ENCODE measurements around the gene AEBP2. TPM values are rescaled to one million over a fixed set of nuclear protein-coding genes. Genes with fewer than 3 reads are reported as not detected.

Gene AEBP2
- total and polyA plus RNA-seq, 4 donors, result 8.6 to 78.2 (median 21.6) TPM

DNA sequence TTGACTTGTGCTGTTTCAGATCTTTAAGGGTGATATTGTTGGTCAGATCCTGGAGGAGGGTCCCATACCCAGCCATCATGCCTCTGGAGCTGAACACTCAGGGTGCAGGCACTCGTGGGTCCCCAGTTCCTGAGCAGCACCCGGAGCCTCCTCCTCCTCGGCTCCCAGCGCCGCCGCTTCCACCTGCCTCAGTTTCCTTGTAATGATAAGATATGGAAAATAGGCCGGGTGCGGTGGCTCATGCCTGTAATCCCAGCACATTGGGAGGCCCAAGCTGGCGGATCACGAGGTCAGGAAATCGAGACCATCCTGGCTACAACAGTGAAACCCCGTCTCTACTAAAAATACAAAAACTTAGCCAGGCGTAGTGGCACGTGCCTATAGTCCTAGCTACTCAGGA is 20.2 kb upstream of the AEBP2 start:
- H3K9me3 ChIP-seq (ENCODE audit: control insufficient read depth in 4 of 4, insufficient read depth in 3 of 4, low read length in 3 of 4), result no peaks in the 10 kb centered on the region
- no peaks in the 10 kb centered on the region for H3K36me3 ChIP-seq (ENCODE audit: control insufficient read depth in 4 of 4, insufficient read depth in 4 of 4, low read length in 4 of 4)
- DNase-seq (no peak), ATAC-seq (ENCODE audit: insufficient read depth, low FRiP score) (no peak)
- TF ChIP-seq, protein P1, sequence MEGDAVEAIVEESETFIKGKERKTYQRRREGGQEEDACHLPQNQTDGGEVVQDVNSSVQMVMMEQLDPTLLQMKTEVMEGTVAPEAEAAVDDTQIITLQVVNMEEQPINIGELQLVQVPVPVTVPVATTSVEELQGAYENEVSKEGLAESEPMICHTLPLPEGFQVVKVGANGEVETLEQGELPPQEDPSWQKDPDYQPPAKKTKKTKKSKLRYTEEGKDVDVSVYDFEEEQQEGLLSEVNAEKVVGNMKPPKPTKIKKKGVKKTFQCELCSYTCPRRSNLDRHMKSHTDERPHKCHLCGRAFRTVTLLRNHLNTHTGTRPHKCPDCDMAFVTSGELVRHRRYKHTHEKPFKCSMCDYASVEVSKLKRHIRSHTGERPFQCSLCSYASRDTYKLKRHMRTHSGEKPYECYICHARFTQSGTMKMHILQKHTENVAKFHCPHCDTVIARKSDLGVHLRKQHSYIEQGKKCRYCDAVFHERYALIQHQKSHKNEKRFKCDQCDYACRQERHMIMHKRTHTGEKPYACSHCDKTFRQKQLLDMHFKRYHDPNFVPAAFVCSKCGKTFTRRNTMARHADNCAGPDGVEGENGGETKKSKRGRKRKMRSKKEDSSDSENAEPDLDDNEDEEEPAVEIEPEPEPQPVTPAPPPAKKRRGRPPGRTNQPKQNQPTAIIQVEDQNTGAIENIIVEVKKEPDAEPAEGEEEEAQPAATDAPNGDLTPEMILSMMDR (IDR thresholded peaks at IDR 0.05; ENCODE audit: control extremely low read depth, extremely low read depth), result no peak
- H3K27me3 ChIP-seq (ENCODE audit: control insufficient read depth in 3 of 3, insufficient read depth in 3 of 3, low read length in 2 of 3), result no peaks in the 10 kb centered on the region
- no peak overlapping the region for H3K4me3 ChIP-seq
- H3K4me1 ChIP-seq (ENCODE audit: control insufficient read depth in 5 of 5, insufficient read depth in 5 of 5, low read length in 5 of 5), result no peaks in the 10 kb centered on the region
- no peak overlapping the region for H3K27ac ChIP-seq (ENCODE audit: low read depth in 1 of 2, low read length in 1 of 2)
- H3K9ac ChIP-seq (ENCODE audit: insufficient read depth in 1 of 2, low read length in 2 of 2), result no peak overlapping the region
- WGBS, 2 donors, result 97 to 98% methylated on average over 14 of the region's 14 CpGs

DNA sequence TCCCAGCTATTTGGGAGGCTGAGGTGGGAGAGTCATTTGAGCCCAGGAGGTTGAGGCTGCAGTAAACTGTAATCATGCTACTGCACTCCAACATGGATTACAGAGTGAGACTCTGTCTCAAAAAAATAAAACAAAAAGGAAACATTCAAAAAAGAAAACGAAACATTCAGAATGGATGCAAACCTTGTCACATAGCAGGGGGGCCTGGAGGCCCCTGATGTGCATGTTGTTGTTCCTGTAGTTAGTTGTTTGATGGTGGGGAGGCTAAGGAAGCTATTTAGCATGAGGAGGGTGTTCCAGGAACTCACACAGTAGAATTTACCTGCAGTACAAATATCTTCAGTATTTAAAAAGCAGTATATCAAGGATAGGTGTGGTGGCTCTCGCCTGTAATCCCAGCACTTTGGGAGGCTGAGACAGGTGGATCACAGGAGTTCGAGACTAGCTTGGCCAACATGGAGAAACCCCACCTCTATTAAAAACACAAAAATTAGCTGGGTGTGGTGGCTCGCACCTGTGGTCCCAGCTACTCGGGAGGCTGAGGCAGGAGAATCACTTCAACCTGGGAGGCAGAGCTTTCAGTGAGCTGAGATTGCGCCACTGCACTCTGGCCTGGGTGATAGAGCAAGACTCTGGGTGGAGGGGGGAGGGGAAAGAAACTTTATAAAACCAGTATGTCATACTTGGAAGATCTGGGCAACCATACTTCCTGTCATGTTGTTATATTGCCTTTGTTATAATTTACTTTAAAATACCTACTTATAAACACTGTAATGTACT is 17.6 kb upstream of the AEBP2 start:
- DNase-seq, result no peak
- no peak overlapping the region for H3K27ac ChIP-seq (ENCODE audit: low read depth in 1 of 2, low read length in 1 of 2)
- 67 to 86% methylated on average over 6 of the region's 6 CpGs for WGBS, 2 donors
- H3K9ac ChIP-seq (ENCODE audit: insufficient read depth in 1 of 2, low read length in 2 of 2), result no peak overlapping the region
- H3K9me3 ChIP-seq (ENCODE audit: control insufficient read depth in 4 of 4, insufficient read depth in 3 of 4, low read length in 3 of 4), result peaks cover 0 to 2% (median 0%) of the 10 kb centered on the region in 4 donors
- no peak overlapping the region for H3K4me3 ChIP-seq
- no peaks in the 10 kb centered on the region for H3K4me1 ChIP-seq (ENCODE audit: control insufficient read depth in 5 of 5, insufficient read depth in 5 of 5, low read length in 5 of 5)
- H3K27me3 ChIP-seq (ENCODE audit: control insufficient read depth in 3 of 3, insufficient read depth in 3 of 3, low read length in 2 of 3), result no peaks in the 10 kb centered on the region
- ATAC-seq (ENCODE audit: insufficient read depth, low FRiP score), result no peak
- no peaks in the 10 kb centered on the region for H3K36me3 ChIP-seq (ENCODE audit: control insufficient read depth in 4 of 4, insufficient read depth in 4 of 4, low read length in 4 of 4)
- TF ChIP-seq, protein P1 (IDR thresholded peaks at IDR 0.05; ENCODE audit: control extremely low read depth, extremely low read depth), result no peak

DNA sequence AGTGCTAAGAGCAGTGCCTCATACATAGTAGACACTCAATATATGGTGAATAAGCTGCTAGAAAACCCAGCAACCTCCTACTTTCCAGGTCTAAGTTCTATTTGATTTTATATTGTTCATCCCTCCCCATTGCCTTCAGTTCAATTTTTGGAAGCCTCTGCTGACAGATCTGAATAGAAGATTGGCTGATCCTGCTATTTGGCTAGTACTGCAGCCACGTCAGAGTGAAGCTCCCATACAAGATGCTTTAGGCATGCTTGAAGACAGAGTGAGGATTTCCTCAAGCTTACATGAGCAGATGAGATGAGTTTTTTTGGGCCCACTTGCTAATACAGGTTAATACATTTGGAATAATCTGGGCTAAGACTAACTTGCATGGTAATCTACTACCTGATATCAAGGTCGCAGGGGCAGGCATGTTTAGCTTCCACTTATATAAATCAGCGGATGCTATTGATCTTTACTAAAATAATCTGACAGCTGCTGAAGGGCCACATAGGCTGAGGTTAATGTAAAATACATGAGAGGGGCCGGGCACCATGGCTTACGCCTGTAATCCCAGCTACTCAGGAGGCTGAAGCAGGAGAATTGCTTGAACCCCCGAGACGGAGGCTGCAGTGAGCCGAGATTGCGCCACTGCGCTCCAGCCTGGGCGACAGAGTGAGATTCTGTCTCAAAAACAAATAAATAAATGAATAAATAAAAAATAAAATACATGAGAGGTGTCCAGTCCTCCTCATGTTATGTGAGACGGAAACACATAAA is 15.9 kb upstream of the AEBP2 start:
- ATAC-seq (ENCODE audit: insufficient read depth, low FRiP score), result no peak
- no peak overlapping the region for H3K4me3 ChIP-seq
- H3K9ac ChIP-seq (ENCODE audit: insufficient read depth in 1 of 2, low read length in 2 of 2), result no peak overlapping the region
- H3K9me3 ChIP-seq (ENCODE audit: control insufficient read depth in 4 of 4, insufficient read depth in 3 of 4, low read length in 3 of 4), result peaks cover 0 to 3% (median 0%) of the 10 kb centered on the region in 4 donors
- H3K27me3 ChIP-seq (ENCODE audit: control insufficient read depth in 3 of 3, insufficient read depth in 3 of 3, low read length in 2 of 3), result no peaks in the 10 kb centered on the region
- TF ChIP-seq, protein P1 (IDR thresholded peaks at IDR 0.05; ENCODE audit: control extremely low read depth, extremely low read depth), result no peak
- no peak for DNase-seq
- no peaks in the 10 kb centered on the region for H3K4me1 ChIP-seq (ENCODE audit: control insufficient read depth in 5 of 5, insufficient read depth in 5 of 5, low read length in 5 of 5)
- no peaks in the 10 kb centered on the region for H3K36me3 ChIP-seq (ENCODE audit: control insufficient read depth in 4 of 4, insufficient read depth in 4 of 4, low read length in 4 of 4)
- WGBS, 2 donors, result 92 to 95% methylated on average over 12 of the region's 12 CpGs
- no peak overlapping the region for H3K27ac ChIP-seq (ENCODE audit: low read depth in 1 of 2, low read length in 1 of 2)
